ENCODE results near the gene SPNS3. TPM values are rescaled to one million over a fixed set of nuclear protein-coding genes. Genes with fewer than 3 reads are reported as not detected.

SPNS3 gene
- total RNA-seq, 8 experiments from 2014 or later = 0.05 to 0.66 (median 0.49) TPM; not detected in 4

DNA sequence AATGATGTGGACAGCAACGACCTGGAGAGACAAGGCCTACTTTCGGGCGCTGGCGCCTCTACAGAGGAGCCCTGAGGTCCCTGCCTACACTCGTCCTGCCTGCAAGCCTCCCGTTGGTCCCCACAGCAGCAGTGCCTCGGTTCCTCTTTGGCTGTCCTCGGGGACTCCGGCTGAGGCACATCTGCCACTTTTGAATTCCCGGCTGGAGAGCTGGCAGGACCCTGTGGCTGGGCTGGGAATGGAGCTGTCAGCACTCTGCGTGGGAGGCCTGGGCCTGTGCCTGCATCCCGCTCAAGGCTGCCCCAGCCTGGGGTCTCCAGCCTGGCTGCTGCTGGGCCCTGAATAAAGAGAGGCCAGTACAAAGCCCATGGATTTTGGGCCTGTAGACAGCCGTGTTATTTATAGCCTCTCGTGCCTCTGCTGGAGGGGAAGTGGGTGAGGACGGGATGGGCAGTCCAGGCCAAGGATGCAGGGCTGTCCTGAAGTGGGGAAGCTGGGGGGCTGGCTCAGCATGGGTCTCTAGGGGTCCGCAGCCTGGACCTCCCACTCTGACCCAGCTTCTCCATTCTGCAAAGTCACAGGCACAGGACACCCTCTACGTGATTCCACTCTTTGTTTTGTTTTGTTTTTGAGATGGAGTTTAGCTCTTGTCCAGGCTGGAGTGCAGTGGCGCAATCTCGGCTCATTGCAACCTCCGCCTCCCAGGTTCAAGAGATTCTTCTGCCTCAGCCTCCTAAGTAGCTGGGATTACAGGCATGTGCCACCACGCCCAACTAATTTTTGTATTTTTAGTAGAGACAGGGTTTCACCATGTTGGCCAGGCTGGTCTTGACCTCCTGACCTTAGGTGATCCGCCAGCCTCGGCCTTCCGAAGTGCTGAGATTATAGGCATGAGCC is 54.3 kb downstream of the SPNS3 start:
- ATAC-seq (replicated peaks in 6 of 8) = peak in 4 of 8 experiments; percentile 22 to 37 (median 34)
- H3K27ac ChIP-seq = no peak overlapping the region
- 27 to 92% (median 58%) methylated on average over 1 to 11 of the region's 24 CpGs; no CpG with 5 or more reads in 3 of the 10 experiments for WGBS, 10 experiments
- H3K4me3 ChIP-seq = no peak overlapping the region
- H3K4me1 ChIP-seq (replicated peaks in 1 of 2) = peaks cover 0 to 6% of the 10 kb centered on the region in 2 donors
- in situ Hi-C loops (cut with MboI; ENCODE audit: low pct_unique_long_range_greater_than_20kb in 2 of 9, low sequenced_read_pairs in 9 of 9, unreplicated experiment in 9 of 9) = no loop called here

DNA sequence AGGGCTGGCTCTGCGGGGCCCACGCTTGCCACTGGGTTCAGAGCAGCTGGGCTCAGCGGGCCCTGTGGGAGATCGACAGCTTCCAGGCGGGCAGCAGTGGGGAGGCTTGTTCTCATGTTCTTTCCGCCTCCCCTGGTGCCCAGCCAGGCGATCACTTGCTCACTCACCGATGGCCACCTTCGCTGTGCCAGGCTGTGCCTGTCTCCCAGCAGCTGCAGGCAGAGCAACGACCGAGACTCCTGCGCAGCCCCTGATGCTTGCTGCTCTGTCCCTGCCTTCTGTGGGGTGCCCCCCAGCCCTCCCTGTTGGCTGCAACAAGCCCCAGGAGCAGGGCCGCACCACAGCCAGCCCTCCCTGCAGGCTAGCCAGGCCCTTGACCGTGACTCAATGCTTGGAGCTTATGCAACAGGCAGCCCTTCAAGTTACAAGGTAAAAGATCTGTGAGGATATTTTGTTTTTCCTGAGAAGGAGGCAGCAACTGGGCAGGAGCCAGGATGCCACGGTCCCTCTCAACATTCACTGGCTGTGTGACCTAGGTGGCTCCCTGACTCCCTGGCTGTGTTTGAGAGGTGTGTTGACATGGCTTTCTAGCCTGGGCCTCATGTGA is 55.4 kb downstream of the SPNS3 start:
- 74 to 100% (median 92%) methylated on average over 1 to 6 of the region's 15 CpGs; no CpG with 5 or more reads in 3 of the 10 experiments for WGBS, 10 experiments
- ATAC-seq (replicated peaks in 6 of 8) = no peak
- in situ Hi-C loops (cut with MboI; ENCODE audit: low pct_unique_long_range_greater_than_20kb in 2 of 9, low sequenced_read_pairs in 9 of 9, unreplicated experiment in 9 of 9) = no loop called here

DNA sequence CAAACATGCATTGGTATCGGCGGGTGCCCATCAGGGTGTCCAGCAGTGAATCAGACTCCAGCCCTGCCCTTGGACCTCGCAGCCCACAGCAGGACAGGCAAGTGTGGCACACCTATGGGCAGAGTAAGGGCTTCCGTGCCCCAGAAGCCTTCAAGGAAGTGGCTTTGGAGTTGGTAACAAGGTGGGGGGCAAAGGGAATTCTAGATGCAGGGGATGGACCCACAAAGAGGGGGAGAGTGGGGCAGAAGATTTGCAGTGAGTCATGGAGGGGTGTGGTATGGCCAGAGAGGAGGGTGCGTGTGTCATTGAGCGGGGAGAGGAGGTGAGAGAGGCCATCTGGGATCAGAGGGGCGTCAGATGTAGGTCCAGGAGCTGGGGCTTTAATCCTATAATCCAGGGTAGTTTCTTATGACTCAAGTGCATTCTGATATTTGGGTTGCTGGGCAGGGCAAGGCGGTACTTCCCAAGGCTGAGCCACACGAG is 56.4 kb downstream of the SPNS3 start:
- H3K4me1 ChIP-seq (replicated peaks in 1 of 2) = peaks cover 0 to 6% of the 10 kb centered on the region in 2 donors
- H3K4me3 ChIP-seq = no peak overlapping the region
- WGBS, 10 experiments = 0 to 100% (median 61%) methylated on average over 1 to 8 of the region's 9 CpGs; no CpG with 5 or more reads in 2 of the 10 experiments
- H3K27ac ChIP-seq = no peak overlapping the region
- peak in 2 of 8 experiments; percentile 22 to 45 for ATAC-seq (replicated peaks in 6 of 8)
- in situ Hi-C loops (cut with MboI; ENCODE audit: low pct_unique_long_range_greater_than_20kb in 2 of 9, low sequenced_read_pairs in 9 of 9, unreplicated experiment in 9 of 9) = no loop called here

More for the DNA sequence above, 55.4 kb downstream of the SPNS3 start:
- peaks cover 0 to 6% of the 10 kb centered on the region in 2 donors for H3K4me1 ChIP-seq (replicated peaks in 1 of 2)
- no peak overlapping the region for H3K27ac ChIP-seq
- H3K4me3 ChIP-seq = no peak overlapping the region

- H3K27ac ChIP-seq = no peak overlapping the region
- 17 to 95% (median 60%) methylated on average over 1 to 5 of the region's 7 CpGs; no CpG with 5 or more reads in 3 of the 10 experiments for WGBS, 10 experiments
- ATAC-seq (replicated peaks in 6 of 8) = no peak
- in situ Hi-C loops (cut with MboI; ENCODE audit: low pct_unique_long_range_greater_than_20kb in 2 of 9, low sequenced_read_pairs in 9 of 9, unreplicated experiment in 9 of 9) = no loop called here
- H3K4me1 ChIP-seq (replicated peaks in 1 of 2) = peaks cover 0 to 6% of the 10 kb centered on the region in 2 donors
- H3K4me3 ChIP-seq = no peak overlapping the region
These were observed 56.9 kb downstream of the SPNS3 start for GRCh38 chr17:4490637-4491061.

DNA sequence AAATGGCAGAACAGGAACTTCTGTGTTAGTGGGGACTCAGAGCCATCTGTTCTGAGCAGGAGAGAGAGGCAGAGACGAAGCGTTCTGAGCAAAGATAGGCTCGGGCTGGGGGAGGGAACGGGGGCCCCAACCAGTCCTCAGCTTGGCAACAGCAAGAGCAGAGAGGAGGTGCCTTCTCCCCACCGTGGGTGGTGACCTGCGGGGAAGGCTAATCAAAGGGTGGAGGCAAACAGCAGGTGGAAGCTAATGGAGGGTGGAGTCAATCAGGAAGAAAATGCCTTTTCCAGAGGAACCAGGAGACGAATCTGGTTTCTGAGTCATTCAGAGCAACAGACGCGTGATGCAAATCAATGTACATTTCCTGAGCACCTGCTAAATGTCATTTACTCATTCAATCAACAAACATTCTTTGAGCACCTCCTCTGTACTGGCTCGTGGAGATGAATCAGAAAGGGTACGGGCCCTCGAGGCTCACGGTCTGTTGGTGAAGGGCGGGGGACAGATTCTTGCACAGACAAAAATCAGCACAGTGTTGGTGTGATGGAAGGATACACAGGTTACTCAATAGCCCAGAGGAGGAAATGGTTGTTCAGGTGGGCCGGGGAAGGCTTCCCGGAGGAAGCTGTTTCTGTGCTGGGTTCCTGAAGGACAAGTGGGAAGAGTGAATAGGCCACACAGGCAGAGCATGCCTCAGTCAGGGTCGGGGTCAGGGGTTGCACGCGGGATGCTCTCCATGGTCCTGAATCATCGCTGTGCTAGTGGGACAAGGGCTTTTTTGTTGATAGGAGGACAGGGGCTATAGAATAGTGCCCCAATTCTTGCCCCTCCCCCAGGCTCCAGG is 59.2 kb downstream of the SPNS3 start:
- in situ Hi-C loops (cut with MboI; ENCODE audit: low pct_unique_long_range_greater_than_20kb in 2 of 9, low sequenced_read_pairs in 9 of 9, unreplicated experiment in 9 of 9) = no loop called here
- 2 to 92% (median 49%) methylated on average over 1 to 17 of the region's 20 CpGs for WGBS, 10 experiments
- peak in 6 of 8 experiments; percentile 5 to 87 (median 58) for ATAC-seq (replicated peaks in 6 of 8)
- Histone ChIP-seq H3K4me1 (replicated peaks in 1 of 2) (peaks cover 0 to 3% of the 10 kb centered on the region in 2 donors), H3K4me3 (no peak overlapping the region), H3K27ac (no peak overlapping the region)

DNA sequence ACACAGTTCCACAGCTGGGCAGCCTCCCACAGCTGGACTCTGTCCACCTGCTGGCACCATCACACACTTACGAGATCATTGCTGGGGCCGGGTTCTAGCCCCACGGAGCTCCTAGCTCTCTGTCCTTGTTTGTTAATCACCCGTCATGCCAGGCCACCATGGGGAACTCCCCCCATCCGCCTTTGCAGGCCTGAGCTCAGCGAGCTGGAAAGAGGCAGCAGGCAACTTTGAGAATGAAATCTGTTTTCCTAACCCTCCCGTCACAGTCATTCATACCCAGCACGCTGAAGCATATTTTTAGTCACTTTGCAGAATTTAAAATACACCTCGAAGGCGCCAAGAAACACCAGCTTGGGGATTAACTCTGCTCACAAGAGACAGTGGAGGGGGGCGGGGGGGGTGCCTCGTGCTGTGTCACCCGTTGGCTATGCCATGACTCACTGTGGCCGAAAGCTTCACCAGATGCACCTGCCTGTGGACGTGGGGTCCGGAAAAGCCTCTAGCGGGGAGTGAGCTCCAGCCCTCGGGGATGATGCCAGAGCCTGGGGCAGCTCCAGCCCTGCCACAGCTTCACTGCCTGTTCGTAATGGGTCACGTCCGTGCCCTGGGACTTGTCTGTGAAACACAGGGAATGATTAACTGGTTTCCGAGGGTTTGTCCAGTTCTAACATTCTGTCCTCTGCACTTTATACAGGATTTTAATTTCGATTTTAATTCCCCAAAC is 63.5 kb downstream of the SPNS3 start:
- in situ Hi-C loops (cut with MboI; ENCODE audit: low pct_unique_long_range_greater_than_20kb in 2 of 9, low sequenced_read_pairs in 9 of 9, unreplicated experiment in 9 of 9) = no loop called here
- ATAC-seq (replicated peaks in 6 of 8) = peak in 2 of 8 experiments; percentile 6 to 7
- 7 to 100% (median 33%) methylated on average over 1 to 17 of the region's 23 CpGs; no CpG with 5 or more reads in 1 of the 10 experiments for WGBS, 10 experiments
- H3K4me1 ChIP-seq (replicated peaks in 1 of 2) = peaks cover 7 to 18% of the 10 kb centered on the region in 2 donors
- H3K27ac ChIP-seq = no peak overlapping the region
- H3K4me3 ChIP-seq = no peak overlapping the region

- H3K27ac ChIP-seq = peak within 1 kb of the TSS; percentile 72 to 86
- ATAC-seq (replicated peaks in 6 of 8) = peak; percentile 82 to 95 (median 84)
- in situ Hi-C loops (cut with MboI; ENCODE audit: low pct_unique_long_range_greater_than_20kb in 2 of 9, low sequenced_read_pairs in 9 of 9, unreplicated experiment in 9 of 9) = no loop called here
These were observed 65.0 kb downstream of the SPNS3 start, which contains the start of gene SPNS2 for GRCh38 chr17:4498461-4499397. Gene SPNS2, plus strand, starts transcription at chr17:4498881. Its CDS starts 167 bp downstream, at chr17:4499048.

GRCh38 chr17:4499431-4500190 is 65.9 kb downstream of the SPNS3 start:
- in situ Hi-C loops (cut with MboI; ENCODE audit: low pct_unique_long_range_greater_than_20kb in 2 of 9, low sequenced_read_pairs in 9 of 9, unreplicated experiment in 9 of 9) = no loop called here
- WGBS, 10 experiments = no CpG with 5 or more reads among the region's 53 CpGs
- Histone ChIP-seq H3K27ac (peak overlapping the region; percentile 72 to 86), H3K4me3 (peak overlapping the region; percentile 46 to 62 (median 53)), H3K4me1 (replicated peaks in 1 of 2) (peaks cover 21 to 32% of the 10 kb centered on the region in 2 donors)
- peak in 7 of 8 experiments; percentile 18 to 57 (median 49) for ATAC-seq (replicated peaks in 6 of 8)

More at GRCh38 chr17:4498461-4499397, 65.0 kb downstream of the SPNS3 start, which contains the start of gene SPNS2:
- Histone ChIP-seq H3K4me3 (peak within 1 kb of the TSS; percentile 46 to 62 (median 53)), H3K4me1 (replicated peaks in 1 of 2) (peaks cover 18 to 28% of the 10 kb centered on the region in 2 donors)
- 0% methylated on average over 4 of the region's 117 CpGs; no CpG with 5 or more reads in 9 of the 10 experiments for WGBS, 10 experiments

DNA sequence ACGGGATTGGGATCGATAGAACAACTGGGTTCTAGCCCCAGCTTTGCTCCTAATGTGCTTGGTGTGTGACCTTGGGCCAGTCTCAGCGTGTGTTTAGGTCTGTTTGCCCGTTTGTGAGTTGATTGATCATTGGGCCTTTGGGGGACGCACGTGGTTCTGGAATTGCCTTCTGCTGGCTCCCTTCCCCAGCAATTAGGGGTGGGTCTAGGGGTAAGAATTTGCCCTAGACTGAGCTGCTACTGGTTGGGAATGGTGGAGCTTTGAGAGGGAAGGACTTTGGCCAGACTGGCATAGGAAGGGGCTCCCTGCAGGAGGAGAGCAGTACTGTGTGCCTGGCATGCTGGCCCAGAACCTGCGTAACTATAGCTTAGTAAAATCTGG is 66.4 kb downstream of the SPNS3 start:
- Histone ChIP-seq H3K27ac (peak overlapping the region; percentile 72 to 86), H3K4me1 (replicated peaks in 1 of 2) (peaks cover 21 to 32% of the 10 kb centered on the region in 2 donors), H3K4me3 (peak overlapping the region; percentile 46 to 62 (median 53))
- ATAC-seq (replicated peaks in 6 of 8) = no peak
- 0 to 100% (median 60%) methylated on average over 1 to 4 of the region's 7 CpGs; no CpG with 5 or more reads in 3 of the 10 experiments for WGBS, 10 experiments
- in situ Hi-C loops (cut with MboI; ENCODE audit: low pct_unique_long_range_greater_than_20kb in 2 of 9, low sequenced_read_pairs in 9 of 9, unreplicated experiment in 9 of 9) = no loop called here

DNA sequence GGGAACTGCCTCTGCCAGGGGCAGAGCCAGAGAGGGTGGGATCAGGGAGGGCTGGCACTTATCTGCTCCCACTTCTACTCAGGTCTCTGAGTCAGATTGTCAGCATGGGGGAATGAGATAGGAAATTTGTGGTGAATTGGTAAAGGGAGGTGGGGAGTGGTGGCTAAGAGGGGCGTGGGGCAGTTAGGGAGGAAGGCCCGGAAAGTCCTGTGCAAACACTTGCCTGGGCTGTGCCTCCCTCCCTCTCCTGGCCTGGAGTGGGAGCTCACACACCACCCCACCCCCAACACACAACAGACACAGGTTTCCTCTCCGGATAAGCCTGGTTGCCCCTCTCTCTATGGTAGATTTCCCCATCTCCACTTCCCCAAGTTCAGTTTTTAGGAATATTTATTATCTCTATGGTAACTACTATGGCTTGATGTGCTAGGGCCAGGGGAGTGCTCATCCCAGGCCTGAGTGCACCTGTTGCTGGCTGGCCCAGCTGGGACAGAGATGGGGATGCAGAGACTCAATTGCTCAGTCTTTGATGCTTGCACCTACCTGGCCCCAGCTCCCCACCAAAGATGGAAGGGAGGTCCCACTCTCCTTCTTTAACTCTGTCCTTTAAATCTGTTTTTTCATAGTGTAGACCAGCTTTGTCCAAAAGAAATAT is 67.7 kb downstream of the SPNS3 start:
- H3K4me3 ChIP-seq = no peak overlapping the region
- no CpG with 5 or more reads among the region's 3 CpGs for WGBS, 10 experiments
- no peak overlapping the region for H3K27ac ChIP-seq
- in situ Hi-C loops (cut with MboI; ENCODE audit: low pct_unique_long_range_greater_than_20kb in 2 of 9, low sequenced_read_pairs in 9 of 9, unreplicated experiment in 9 of 9) = no loop called here
- ATAC-seq (replicated peaks in 6 of 8) = no peak
- peaks cover 21 to 32% of the 10 kb centered on the region in 2 donors for H3K4me1 ChIP-seq (replicated peaks in 1 of 2)

All from motor neuron (in vitro differentiated cells).